ENCODE results near the gene CIRBP. TPM values are rescaled to one million over a fixed set of nuclear protein-coding genes. Genes with fewer than 3 reads are reported as not detected.
A peak's percentile ranks its signal among the peaks of the same experiment; 100 is the strongest.

CIRBP gene
- total and polyA plus RNA-seq, 9 of the 15 experiments (the other 6 are each of a cell fraction or from before 2014, with no cell fraction given): 20.5 to 327 (median 176) TPM

DNA sequence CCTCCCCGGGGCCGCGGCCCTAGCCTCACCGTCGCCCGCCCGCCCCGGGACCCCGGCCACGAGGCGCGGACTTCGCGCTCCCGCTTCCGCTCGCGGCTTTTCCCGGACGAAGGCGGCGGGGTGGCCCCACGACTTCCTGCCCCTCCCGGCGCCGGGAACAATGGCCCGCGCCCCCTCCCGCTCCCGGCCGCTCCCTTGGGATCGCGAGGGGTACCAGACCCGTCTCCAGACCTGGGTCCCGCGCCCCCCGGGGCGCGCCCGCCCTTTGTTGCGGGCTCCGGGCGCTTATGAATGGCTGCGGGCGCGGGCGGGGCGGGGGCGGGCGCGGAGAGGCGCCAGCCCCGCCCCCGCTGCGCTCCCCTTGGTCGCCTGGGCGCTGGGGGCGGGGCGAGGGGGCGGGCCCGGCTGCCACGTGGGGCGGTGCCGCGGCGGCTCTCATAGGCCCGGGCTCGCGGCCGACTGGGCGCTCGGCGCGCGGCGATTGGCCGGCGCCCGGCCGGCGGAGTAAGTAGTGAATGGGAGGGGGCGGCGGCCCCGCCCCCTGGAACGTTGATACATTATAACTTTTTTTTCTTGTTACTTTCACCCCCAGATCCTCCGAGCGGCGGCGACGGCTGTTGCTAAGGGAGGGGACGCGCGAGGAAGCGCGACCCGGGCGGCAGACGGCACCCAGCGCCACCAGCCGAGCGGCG lies 19.7 kb upstream of the CIRBP start (continued):
- TF ChIP-seq TFAM (CRISPR knock-in tag; conservative IDR thresholded peaks at IDR 0.05): no peak
- TF ChIP-seq TEAD1 (CRISPR knock-in tag; IDR thresholded peaks at IDR 0.05): 0 out of 4 replicates have a peak, but pooled peaks of 1 of the 2 experiments have one; percentile 29
- TF ChIP-seq ZNF408 (CRISPR knock-in tag; IDR thresholded peaks at IDR 0.05; ENCODE audit: low read depth): no peak
- TF ChIP-seq ZNF384 (IDR thresholded peaks at IDR 0.05; ENCODE audit: low read depth, low read length): peak; percentile 93
- TF ChIP-seq POLR2H (tag; IDR thresholded peaks at IDR 0.05; ENCODE audit: low read depth): peak; percentile 51
- TF ChIP-seq, protein P1, sequence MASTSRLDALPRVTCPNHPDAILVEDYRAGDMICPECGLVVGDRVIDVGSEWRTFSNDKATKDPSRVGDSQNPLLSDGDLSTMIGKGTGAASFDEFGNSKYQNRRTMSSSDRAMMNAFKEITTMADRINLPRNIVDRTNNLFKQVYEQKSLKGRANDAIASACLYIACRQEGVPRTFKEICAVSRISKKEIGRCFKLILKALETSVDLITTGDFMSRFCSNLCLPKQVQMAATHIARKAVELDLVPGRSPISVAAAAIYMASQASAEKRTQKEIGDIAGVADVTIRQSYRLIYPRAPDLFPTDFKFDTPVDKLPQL (IDR thresholded peaks at IDR 0.05; ENCODE audit: extremely low read depth, insufficient read length): no peak
- TF ChIP-seq, protein P2, sequence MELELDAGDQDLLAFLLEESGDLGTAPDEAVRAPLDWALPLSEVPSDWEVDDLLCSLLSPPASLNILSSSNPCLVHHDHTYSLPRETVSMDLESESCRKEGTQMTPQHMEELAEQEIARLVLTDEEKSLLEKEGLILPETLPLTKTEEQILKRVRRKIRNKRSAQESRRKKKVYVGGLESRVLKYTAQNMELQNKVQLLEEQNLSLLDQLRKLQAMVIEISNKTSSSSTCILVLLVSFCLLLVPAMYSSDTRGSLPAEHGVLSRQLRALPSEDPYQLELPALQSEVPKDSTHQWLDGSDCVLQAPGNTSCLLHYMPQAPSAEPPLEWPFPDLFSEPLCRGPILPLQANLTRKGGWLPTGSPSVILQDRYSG (tag; conservative IDR thresholded peaks at IDR 0.05; ENCODE audit: low read depth): no peak
- TF ChIP-seq, protein P3, sequence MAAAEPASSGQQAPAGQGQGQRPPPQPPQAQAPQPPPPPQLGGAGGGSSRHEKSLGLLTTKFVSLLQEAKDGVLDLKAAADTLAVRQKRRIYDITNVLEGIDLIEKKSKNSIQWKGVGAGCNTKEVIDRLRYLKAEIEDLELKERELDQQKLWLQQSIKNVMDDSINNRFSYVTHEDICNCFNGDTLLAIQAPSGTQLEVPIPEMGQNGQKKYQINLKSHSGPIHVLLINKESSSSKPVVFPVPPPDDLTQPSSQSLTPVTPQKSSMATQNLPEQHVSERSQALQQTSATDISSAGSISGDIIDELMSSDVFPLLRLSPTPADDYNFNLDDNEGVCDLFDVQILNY (CRISPR knock-in tag; IDR thresholded peaks at IDR 0.05): no peak
- no peak for TF ChIP-seq HNRNPLL (IDR thresholded peaks at IDR 0.05; ENCODE audit: low read depth, low read length, poor library complexity, severe bottlenecking)
- TF ChIP-seq, protein P4, sequence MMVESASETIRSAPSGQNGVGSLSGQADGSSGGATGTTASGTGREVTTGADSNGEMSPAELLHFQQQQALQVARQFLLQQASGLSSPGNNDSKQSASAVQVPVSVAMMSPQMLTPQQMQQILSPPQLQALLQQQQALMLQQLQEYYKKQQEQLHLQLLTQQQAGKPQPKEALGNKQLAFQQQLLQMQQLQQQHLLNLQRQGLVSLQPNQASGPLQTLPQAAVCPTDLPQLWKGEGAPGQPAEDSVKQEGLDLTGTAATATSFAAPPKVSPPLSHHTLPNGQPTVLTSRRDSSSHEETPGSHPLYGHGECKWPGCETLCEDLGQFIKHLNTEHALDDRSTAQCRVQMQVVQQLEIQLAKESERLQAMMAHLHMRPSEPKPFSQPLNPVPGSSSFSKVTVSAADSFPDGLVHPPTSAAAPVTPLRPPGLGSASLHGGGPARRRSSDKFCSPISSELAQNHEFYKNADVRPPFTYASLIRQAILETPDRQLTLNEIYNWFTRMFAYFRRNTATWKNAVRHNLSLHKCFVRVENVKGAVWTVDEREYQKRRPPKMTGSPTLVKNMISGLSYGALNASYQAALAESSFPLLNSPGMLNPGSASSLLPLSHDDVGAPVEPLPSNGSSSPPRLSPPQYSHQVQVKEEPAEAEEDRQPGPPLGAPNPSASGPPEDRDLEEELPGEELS (CRISPR knock-in tag; IDR thresholded peaks at IDR 0.05; ENCODE audit: borderline replicate concordance): peak; percentile 32; the same call in 1 of the 2 replicates
- peak; percentile 76 for TF ChIP-seq POLR2A (conservative IDR thresholded peaks at IDR 0.05)
- TF ChIP-seq MXI1 (IDR thresholded peaks at IDR 0.05; ENCODE audit: low read depth, low read length): no peak
- TF ChIP-seq SRSF3 (IDR thresholded peaks at IDR 0.05; ENCODE audit: insufficient read depth, low read length): no peak
- TF ChIP-seq XRCC5 (IDR thresholded peaks at IDR 0.05; ENCODE audit: low read depth, low read length): no peak
- no peak for TF ChIP-seq ZNF140 (CRISPR knock-in tag; IDR thresholded peaks at IDR 0.05)
- TF ChIP-seq, protein P5, sequence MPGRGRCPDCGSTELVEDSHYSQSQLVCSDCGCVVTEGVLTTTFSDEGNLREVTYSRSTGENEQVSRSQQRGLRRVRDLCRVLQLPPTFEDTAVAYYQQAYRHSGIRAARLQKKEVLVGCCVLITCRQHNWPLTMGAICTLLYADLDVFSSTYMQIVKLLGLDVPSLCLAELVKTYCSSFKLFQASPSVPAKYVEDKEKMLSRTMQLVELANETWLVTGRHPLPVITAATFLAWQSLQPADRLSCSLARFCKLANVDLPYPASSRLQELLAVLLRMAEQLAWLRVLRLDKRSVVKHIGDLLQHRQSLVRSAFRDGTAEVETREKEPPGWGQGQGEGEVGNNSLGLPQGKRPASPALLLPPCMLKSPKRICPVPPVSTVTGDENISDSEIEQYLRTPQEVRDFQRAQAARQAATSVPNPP (IDR thresholded peaks at IDR 0.05; ENCODE audit: borderline replicate concordance, insufficient read depth, insufficient read length): no peak
- TF ChIP-seq, protein P6, sequence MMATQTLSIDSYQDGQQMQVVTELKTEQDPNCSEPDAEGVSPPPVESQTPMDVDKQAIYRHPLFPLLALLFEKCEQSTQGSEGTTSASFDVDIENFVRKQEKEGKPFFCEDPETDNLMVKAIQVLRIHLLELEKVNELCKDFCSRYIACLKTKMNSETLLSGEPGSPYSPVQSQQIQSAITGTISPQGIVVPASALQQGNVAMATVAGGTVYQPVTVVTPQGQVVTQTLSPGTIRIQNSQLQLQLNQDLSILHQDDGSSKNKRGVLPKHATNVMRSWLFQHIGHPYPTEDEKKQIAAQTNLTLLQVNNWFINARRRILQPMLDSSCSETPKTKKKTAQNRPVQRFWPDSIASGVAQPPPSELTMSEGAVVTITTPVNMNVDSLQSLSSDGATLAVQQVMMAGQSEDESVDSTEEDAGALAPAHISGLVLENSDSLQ (IDR thresholded peaks at IDR 0.05): no peak
- TF ChIP-seq ADNP (tag; IDR thresholded peaks at IDR 0.05): no peak
- no peak for TF ChIP-seq ZNF175 (CRISPR knock-in tag; IDR thresholded peaks at IDR 0.05; ENCODE audit: low read depth)
- no peak for TF ChIP-seq EP300 (IDR thresholded peaks at IDR 0.05; ENCODE audit: low read length)

All from K562 (cell line).